MCF 10A (cell line): ENCODE data around the gene CASP9. TPM values are rescaled to one million over a fixed set of nuclear protein-coding genes. Genes with fewer than 3 reads are reported as not detected.
"Not testable (repeated sequence)": the region's sequence is repeated elsewhere in the genome, so short reads cannot be mapped to it uniquely, and the experiment has no call there.

Source experiments
- BruUV-seq: library from RNA; stranded (reverse); fragments of 400-500 nt; replicated peaks from 2 replicates; lab custom pipeline; 2021; lab: Mats Ljungman, UMichigan
- CTCF ChIA-PET: fragments of 300-600 bp; sonication (Branson Sonifier 250); formaldehyde crosslinking; extraction: SDS; loops from one replicate; lab custom pipeline; 2021; ENCODE audit warnings: antibody characterized with exemption, inconsistent platforms; lab: Yijun Ruan, JAX
- POLR2A ChIA-PET: fragments of 300-600, 350-650 bp; sonication (Branson Sonifier 250); formaldehyde crosslinking; extraction: SDS; loops from one replicate; lab custom pipeline; 2020; ENCODE audit warnings: antibody characterized with exemption, inconsistent platforms; lab: Yijun Ruan, JAX
- DNase-seq: peaks from one replicate; pipeline ENCODE4 v3.0.0-alpha.2; 2018; ENCODE audit not compliant: unreplicated experiment
- H3K27ac Mint-ChIP-seq: one replicate; pipeline ENCODE4 v1.8.0; 2022; ENCODE audit warnings: mild to moderate bottlenecking, low read depth, mixed read lengths; ENCODE audit not compliant: unreplicated experiment
- H3K27me3 Mint-ChIP-seq: one replicate; pipeline ENCODE4 v1.8.0; 2022; ENCODE audit warnings: mixed read lengths; ENCODE audit not compliant: insufficient read depth, unreplicated experiment
- H3K36me3 Mint-ChIP-seq: one replicate; pipeline ENCODE4 v1.8.0; 2022; ENCODE audit warnings: mild to moderate bottlenecking, moderate library complexity, mixed read lengths; ENCODE audit not compliant: insufficient read depth, unreplicated experiment
- H3K4me1 Mint-ChIP-seq: one replicate; pipeline ENCODE4 v1.8.0; 2022; ENCODE audit warnings: mixed read lengths; ENCODE audit not compliant: insufficient read depth, unreplicated experiment
- H3K4me3 Mint-ChIP-seq: one replicate; pipeline ENCODE4 v1.8.0; 2022; ENCODE audit warnings: mild to moderate bottlenecking, moderate library complexity, mixed read lengths; ENCODE audit not compliant: unreplicated experiment
- H3K9me3 Mint-ChIP-seq: one replicate; pipeline ENCODE4 v1.8.0; 2022; ENCODE audit warnings: mixed read lengths; ENCODE audit not compliant: unreplicated experiment
- intact Hi-C: fragments of 100-400 bp; cut with micrococcal nuclease; formaldehyde crosslinking; loops from 2 replicates; pipeline ENCODE4 v1.14.1; 2022
- total RNA-seq: library from RNA; stranded (reverse); gene quantifications from 2 replicates; pipeline ENCODE4 v1.2.3, GENCODE V29; 2022
- TF ChIP-seq, protein P1 (sequence below): fragments of 200-600 bp; IDR thresholded peaks from one replicate; pipeline ENCODE4 v1.8.0; 2022; ENCODE audit warnings: antibody characterized with exemption, mild to moderate bottlenecking; ENCODE audit not compliant: unreplicated experiment

CASP9 gene
- total RNA-seq, 1 experiment from 2014 or later: 8.9 TPM

DNA sequence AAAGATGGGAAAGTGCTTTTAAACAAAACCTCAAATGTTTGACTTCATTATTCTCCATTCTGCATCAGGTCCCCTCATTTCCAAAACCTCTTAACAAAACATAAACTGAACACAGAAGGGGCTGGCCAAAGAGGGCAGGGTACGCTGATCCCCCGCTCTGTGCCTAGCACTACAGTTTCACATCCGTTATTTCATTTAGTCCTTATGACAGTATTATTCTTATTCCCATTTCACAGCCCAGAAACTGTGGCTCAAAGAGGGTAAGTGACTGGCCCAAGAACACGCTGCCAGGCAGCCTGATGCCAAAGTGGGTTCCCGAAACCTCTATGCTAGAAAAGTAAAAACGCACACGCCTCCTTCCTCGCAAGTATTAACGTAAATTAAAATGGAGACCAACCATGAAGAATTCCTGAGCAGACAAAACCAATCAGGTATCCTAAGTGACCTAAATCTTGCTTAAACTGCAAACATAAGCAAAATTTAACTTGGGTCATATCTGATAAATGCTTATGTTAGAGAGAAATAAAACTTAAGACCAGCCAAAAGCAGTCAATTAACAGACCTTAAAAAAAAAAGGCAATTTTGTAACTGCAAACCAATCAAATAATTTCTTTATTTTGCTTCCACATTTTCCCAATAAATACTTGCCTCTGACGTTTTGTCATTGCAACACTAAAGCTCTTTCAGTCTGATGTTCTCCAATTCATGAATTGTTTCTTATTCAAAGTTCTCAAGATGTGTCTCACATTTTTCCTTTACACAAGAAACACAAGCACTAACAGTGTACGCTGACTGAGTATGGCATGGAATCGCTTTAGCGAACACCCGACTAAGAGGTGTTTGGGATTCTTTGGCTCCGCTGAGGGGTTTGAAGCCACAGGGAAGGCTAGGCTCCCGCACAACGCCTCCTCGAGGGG is 653 bp downstream of the CASP9 start:
- ChIA-PET CTCF (interaction anchor here (0.9 to 1.0 kb wide), 2 partner anchors 199 to 269 kb away, joined by 4 to 7 read pairs; no protein-coding TSS in a partner anchor), POLR2A (interaction anchor here (0.6 to 1.0 kb wide), 3 partner anchors 22 to 848 kb away, joined by 3 to 4 read pairs (median 4); no protein-coding TSS in a partner anchor)
- H3K9me3 Mint-ChIP-seq: no peaks in the 10 kb centered on the region
- H3K4me3 Mint-ChIP-seq: peak overlapping the region; percentile 92
- no peaks in the 10 kb centered on the region for H3K27me3 Mint-ChIP-seq
- no peak for DNase-seq
- intact Hi-C loops: no loop called here
- H3K4me1 Mint-ChIP-seq: peaks cover 16% of the 10 kb centered on the region
- BruUV-seq: TSS peak; percentile 50
- TF ChIP-seq, protein P1, sequence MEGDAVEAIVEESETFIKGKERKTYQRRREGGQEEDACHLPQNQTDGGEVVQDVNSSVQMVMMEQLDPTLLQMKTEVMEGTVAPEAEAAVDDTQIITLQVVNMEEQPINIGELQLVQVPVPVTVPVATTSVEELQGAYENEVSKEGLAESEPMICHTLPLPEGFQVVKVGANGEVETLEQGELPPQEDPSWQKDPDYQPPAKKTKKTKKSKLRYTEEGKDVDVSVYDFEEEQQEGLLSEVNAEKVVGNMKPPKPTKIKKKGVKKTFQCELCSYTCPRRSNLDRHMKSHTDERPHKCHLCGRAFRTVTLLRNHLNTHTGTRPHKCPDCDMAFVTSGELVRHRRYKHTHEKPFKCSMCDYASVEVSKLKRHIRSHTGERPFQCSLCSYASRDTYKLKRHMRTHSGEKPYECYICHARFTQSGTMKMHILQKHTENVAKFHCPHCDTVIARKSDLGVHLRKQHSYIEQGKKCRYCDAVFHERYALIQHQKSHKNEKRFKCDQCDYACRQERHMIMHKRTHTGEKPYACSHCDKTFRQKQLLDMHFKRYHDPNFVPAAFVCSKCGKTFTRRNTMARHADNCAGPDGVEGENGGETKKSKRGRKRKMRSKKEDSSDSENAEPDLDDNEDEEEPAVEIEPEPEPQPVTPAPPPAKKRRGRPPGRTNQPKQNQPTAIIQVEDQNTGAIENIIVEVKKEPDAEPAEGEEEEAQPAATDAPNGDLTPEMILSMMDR: no peak
- peak overlapping the region; percentile 100 for H3K27ac Mint-ChIP-seq
- H3K36me3 Mint-ChIP-seq: peaks cover 7% of the 10 kb centered on the region

DNA sequence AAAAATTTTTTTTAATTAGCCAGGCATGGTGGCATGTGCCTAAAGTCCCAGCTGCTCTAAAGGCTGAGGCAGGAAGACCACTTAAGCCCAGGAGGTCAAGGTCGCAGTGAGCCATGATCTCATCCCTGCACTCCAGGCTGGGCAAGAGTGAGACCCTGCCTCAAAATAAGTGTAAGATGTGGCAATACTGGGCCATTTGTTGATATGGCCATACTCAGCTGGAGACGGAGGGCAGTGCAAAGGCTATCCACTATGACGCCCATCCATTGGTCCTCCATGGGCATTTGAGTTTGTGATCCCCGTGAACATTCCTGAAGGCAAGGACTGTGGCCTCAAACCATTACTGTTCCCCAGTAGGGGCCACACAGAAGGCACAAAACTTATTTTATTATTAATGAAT is 1.5 kb downstream of the CASP9 start:
- H3K4me1 Mint-ChIP-seq: peaks cover 10% of the 10 kb centered on the region
- no peak overlapping the region for H3K4me3 Mint-ChIP-seq
- TF ChIP-seq, protein P1: no peak
- ChIA-PET CTCF (no interaction called here), POLR2A (no interaction called here)
- H3K27ac Mint-ChIP-seq: no peak overlapping the region
- peaks cover 10% of the 10 kb centered on the region for H3K36me3 Mint-ChIP-seq
- no TSS peak for BruUV-seq
- no peak for DNase-seq
- H3K9me3 Mint-ChIP-seq: no peaks in the 10 kb centered on the region
- no peaks in the 10 kb centered on the region for H3K27me3 Mint-ChIP-seq
- intact Hi-C loops: no loop called here

DNA sequence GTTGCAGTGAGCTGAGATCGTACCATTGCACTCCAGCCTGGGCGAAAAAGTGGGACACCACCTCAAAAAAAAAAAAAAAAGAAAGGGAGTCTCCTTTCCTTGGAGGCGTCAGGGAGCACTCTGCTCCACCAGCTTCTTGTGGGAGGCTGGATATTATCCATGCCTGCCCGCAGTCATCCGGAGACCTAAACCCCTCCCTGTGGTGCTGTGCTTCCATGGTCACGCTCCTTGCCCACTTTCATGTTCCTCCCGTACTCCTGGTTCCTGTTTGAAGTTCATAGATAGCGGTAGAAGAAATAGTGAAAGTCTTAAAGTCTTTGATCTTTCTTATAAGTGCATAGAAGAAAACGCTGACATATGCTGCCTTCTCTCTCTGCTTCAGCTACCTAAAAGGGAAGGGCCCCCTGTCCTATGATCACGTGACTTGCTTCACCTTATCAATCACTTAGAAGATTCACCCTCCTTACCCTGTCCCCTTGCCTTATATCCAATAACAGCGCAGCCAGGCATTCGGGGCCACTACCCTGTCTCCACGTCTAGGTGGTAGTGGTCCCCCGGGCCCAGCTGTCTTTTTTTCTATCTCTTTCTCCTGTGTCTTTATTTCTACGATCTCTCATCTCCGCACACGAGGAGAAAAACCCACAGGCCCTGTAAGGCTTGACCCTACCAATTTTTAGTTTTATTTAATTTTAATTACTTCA is 2.7 kb downstream of the CASP9 start:
- H3K9me3 Mint-ChIP-seq, DNase-seq, H3K27ac Mint-ChIP-seq, H3K4me3 Mint-ChIP-seq, BruUV-seq, POLR2A ChIA-PET, H3K4me1 Mint-ChIP-seq, intact Hi-C loops, H3K27me3 Mint-ChIP-seq: not testable (repeated sequence)
- CTCF ChIA-PET: interaction anchor here (0.6 kb wide), 1 partner anchor 955 kb away, joined by 3 read pairs; no protein-coding TSS in a partner anchor
- H3K36me3 Mint-ChIP-seq: peaks cover 15% of the 10 kb centered on the region

DNA sequence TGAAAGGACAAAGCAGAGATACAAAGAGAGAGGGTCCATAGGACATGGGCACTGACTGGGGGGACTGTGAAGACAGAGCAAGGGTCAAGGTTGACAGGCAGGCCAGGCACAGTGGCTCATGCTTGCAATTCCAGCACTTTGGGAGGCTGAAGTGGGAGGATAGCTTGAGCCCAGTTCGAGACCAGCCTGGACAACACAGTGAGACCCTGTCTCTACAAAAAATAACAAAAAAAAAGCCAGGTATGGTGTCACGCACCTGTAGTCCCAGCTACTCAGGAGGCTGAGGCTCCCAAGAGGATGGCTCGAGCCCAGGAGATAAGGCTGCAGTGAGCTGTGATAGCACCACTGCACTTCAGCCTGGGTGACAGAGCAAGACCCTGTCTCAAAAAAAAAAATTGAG is 4.4 kb downstream of the CASP9 start:
- TF ChIP-seq, protein P1: no peak
- ChIA-PET POLR2A (no interaction called here), CTCF (interaction anchor here (0.8 kb wide), 1 partner anchor 162 kb away, joined by 4 read pairs; no protein-coding TSS in a partner anchor)
- no TSS peak for BruUV-seq
- Mint-ChIP-seq H3K27me3 (no peaks in the 10 kb centered on the region), H3K36me3 (peaks cover 15% of the 10 kb centered on the region), H3K27ac (no peak overlapping the region), H3K4me1 (peaks cover 9% of the 10 kb centered on the region), H3K4me3 (no peak overlapping the region), H3K9me3 (no peaks in the 10 kb centered on the region)
- intact Hi-C loops: no loop called here
- no peak for DNase-seq
